Body of pancreas (tissue), 4 donors: ENCODE results near the gene ZDHHC17. TPM values are rescaled to one million over a fixed set of nuclear protein-coding genes. Genes with fewer than 3 reads are reported as not detected.

Source experiments
- ATAC-seq: fragments of 150-250 bp; one replicate; pipeline ENCODE4 v1.9.1; 2016
- DNase-seq, 4 donors: peaks; one replicate each; pipeline ENCODE4 v3.0.0-alpha.2; 2019
- H3K27ac ChIP-seq, 4 donors: fragments of 200-600 bp; sonication (generic); 1 replicate in 3 of 4; 2 replicates in 1 of 4; pipeline versions ENCODE4 v1.5.1 to v1.6.1; 2016 to 2019; ENCODE audit warnings: mild to moderate bottlenecking in 1 of 4, mixed read lengths in 1 of 4, moderate library complexity in 1 of 4
- H3K27me3 ChIP-seq, 2 donors: fragments of 200-600 bp; sonication (generic); one replicate each; pipeline ENCODE4 v1.6.0; 2016; ENCODE audit warnings: mild to moderate bottlenecking in 1 of 2
- H3K36me3 ChIP-seq, 2 donors: fragments of 200-600 bp; sonication (generic); replicated peaks in 1 of 2; 2 replicates each; pipeline ENCODE4 v1.5.1; 2016; ENCODE audit warnings: low read depth in 2 of 2; ENCODE audit not compliant: insufficient read depth in 1 of 2
- H3K4me1 ChIP-seq: fragments of 200-600 bp; sonication (generic); one replicate; pipeline ENCODE4 v1.6.0; 2016
- H3K4me3 ChIP-seq, 2 donors: fragments of 200-600 bp; sonication (generic); 1 replicate in 1 of 2; 2 replicates in 1 of 2; pipeline ENCODE4 v1.5.1; 2016 to 2019
- H3K9me3 ChIP-seq, 3 donors: fragments of 200-600 bp; sonication (generic); 1 replicate in 2 of 3; 2 replicates in 1 of 3; pipeline ENCODE4 v1.5.1; 2016
- CTCF ChIP-seq, 7 experiments: fragments of 450-650 bp in 4 of 7; fragments of 200-600 bp in 3 of 7; sonication (generic) in 3 of 7; IDR thresholded peaks; one replicate each; pipeline ENCODE4 v1.5.1; 2016 to 2019; ENCODE audit warnings: antibody characterized with exemption in 7 of 7
- POLR2A ChIP-seq, 3 donors: fragments of 450-650 bp; IDR thresholded peaks; one replicate each; pipeline ENCODE4 v1.6.1; 2016; ENCODE audit warnings: antibody characterized with exemption in 3 of 3, mild to moderate bottlenecking in 2 of 3
- WGBS, 2 donors: methylation state at CpG; one replicate each; pipeline ENCODE4 v1.1.5; 2017; 5-methylcytosine and 5-hydroxymethylcytosine counted together
- intact Hi-C: fragments of 100-400 bp; cut with DNase I; formaldehyde crosslinking; loops from one replicate; pipeline ENCODE4 v1.15.1; 2023
- total RNA-seq, 2 donors: library from RNA; depleted of rRNA; stranded (reverse); fragments of >200 nt; gene quantifications; one replicate each; pipeline ENCODE4 v1.1.0, GENCODE V29; 2016

The ZDHHC17 gene
- total RNA-seq, 2 donors from 2014 or later, result 21.1 to 33.7 TPM

DNA sequence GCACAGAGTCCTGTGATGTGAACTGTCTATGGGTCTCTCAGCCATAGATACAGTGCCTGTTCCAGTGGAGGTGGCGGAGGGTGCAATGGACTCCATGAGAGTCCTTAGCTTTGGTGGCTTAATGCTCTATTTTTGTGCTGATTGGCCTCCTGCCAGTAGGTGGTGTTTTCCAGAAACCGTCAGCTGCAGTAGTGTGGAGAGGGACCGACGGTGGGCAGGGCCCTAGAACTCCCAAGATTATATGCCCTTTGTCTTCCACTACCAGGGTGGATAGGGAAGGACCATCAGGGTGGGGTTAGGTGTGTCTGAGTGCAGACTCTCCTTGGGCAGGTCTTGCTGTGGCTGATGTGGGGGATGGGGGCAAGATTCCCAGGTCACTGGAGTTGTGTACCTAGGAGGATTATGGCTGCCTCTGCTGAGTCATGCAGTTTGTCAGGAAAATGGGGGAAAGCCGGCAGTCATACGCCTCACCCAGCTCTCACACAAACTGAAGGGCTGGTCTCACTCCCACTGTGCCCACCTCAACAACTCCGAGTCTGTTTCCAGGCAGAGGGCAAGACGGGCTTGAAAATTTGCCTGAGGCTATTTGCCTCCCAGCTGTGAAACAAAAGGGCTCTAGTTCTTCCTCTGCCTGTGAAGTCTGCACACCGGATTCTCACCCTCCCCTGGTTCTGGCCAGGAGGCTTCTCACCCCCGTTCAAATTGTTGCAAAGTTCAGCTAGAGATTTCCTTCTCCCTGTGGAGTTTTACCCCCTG, 24.9 kb upstream of the ZDHHC17 start:
- H3K4me1 ChIP-seq, result no peaks in the 10 kb centered on the region
- no peaks in the 10 kb centered on the region for H3K36me3 ChIP-seq
- ATAC-seq, result no peak
- WGBS, 2 donors, result 80 to 89% methylated on average over 9 to 10 of the region's 10 CpGs
- H3K4me3 ChIP-seq, result no peak overlapping the region
- H3K9me3 ChIP-seq, result no peaks in the 10 kb centered on the region
- H3K27ac ChIP-seq, result no peak overlapping the region
- H3K27me3 ChIP-seq, result no peaks in the 10 kb centered on the region
- no peak for DNase-seq
- intact Hi-C loops, result no loop called here
- no peak for TF ChIP-seq CTCF (IDR thresholded peaks at IDR 0.05)
- no peak for TF ChIP-seq POLR2A (IDR thresholded peaks at IDR 0.05)

DNA sequence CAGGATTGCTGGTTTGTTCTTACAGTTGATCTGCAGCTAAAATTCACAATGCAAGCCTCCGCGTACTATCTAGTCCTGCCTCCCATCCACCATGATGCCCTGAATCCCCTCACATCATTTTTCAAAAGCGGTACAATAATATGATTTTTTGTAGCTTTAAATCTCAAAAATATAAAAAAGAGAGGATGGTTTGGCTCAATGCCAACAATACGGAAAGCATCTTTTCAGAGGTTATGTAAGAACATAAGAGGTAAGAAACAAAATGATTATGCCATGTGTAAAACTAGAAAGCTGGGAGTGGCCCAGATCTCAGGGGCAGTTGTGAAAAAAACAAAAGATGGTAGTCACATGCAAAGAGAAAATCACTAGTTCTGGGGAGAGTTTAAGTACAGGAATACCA, 24.0 kb upstream of the ZDHHC17 start:
- WGBS, 2 donors, result 54 to 55% methylated on average over 4 of the region's 4 CpGs
- no peak for TF ChIP-seq POLR2A (IDR thresholded peaks at IDR 0.05)
- no peak for TF ChIP-seq CTCF (IDR thresholded peaks at IDR 0.05)
- Histone ChIP-seq H3K27me3 (no peaks in the 10 kb centered on the region), H3K4me3 (no peak overlapping the region), H3K9me3 (no peaks in the 10 kb centered on the region), H3K36me3 (no peaks in the 10 kb centered on the region), H3K27ac (no peak overlapping the region), H3K4me1 (no peaks in the 10 kb centered on the region)
- ATAC-seq, result no peak
- intact Hi-C loops, result no loop called here
- no peak for DNase-seq

- Histone ChIP-seq H3K27me3 (no peaks in the 10 kb centered on the region), H3K4me3 (no peak overlapping the region), H3K27ac (no peak overlapping the region), H3K9me3 (no peaks in the 10 kb centered on the region), H3K36me3 (no peaks in the 10 kb centered on the region), H3K4me1 (no peaks in the 10 kb centered on the region)
- intact Hi-C loops, result no loop called here
- no peak for ATAC-seq
- 86 to 91% methylated on average over 8 of the region's 8 CpGs for WGBS, 2 donors
- DNase-seq, result no peak
- TF ChIP-seq CTCF (IDR thresholded peaks at IDR 0.05) (no peak), POLR2A (IDR thresholded peaks at IDR 0.05) (no peak)
These were observed 23.4 kb upstream of the ZDHHC17 start for GRCh38 chr12:76740501-76740900.

- TF ChIP-seq POLR2A (IDR thresholded peaks at IDR 0.05) (no peak), CTCF (IDR thresholded peaks at IDR 0.05) (no peak)
- DNase-seq (no peak), ATAC-seq (no peak)
- intact Hi-C loops, result no loop called here
- WGBS, 2 donors, result 83 to 95% methylated on average over 2 of the region's 2 CpGs
- Histone ChIP-seq H3K9me3 (no peaks in the 10 kb centered on the region), H3K36me3 (no peaks in the 10 kb centered on the region), H3K27me3 (no peaks in the 10 kb centered on the region), H3K4me3 (no peak overlapping the region), H3K27ac (no peak overlapping the region), H3K4me1 (no peaks in the 10 kb centered on the region)
These were observed 18.6 kb upstream of the ZDHHC17 start for GRCh38 chr12:76745343-76745742.

DNA sequence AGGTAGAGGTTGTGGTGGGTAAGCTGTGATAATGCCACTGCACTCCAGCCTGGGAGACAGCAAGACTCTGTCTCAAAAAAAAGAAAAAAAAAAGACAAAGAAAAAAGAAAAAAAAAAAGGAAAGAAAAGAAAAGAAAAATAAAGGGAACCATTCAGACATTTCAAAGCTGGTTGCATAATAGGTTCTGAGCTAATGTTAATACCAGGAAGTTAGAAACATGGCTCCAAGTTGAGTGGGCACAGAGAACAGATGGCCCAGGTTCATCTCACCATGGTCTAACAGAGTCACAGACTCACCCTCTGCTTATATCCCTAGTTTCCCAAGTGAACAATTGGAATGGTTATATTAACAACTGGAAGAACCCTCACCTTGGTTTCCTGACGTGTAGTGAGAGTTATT, 17.4 kb upstream of the ZDHHC17 start:
- intact Hi-C loops, result no loop called here
- Histone ChIP-seq H3K4me3 (no peak overlapping the region), H3K36me3 (no peaks in the 10 kb centered on the region), H3K4me1 (no peaks in the 10 kb centered on the region), H3K9me3 (no peaks in the 10 kb centered on the region), H3K27me3 (no peaks in the 10 kb centered on the region), H3K27ac (no peak overlapping the region)
- TF ChIP-seq POLR2A (IDR thresholded peaks at IDR 0.05) (no peak), CTCF (IDR thresholded peaks at IDR 0.05) (no peak)
- DNase-seq, result no peak
- 60 to 61% methylated on average over 1 of the region's 1 CpG for WGBS, 2 donors
- ATAC-seq, result no peak
